H9 (cell line): Measurements from ENCODE around the gene PPBP. TPM values are rescaled to one million over a fixed set of nuclear protein-coding genes. Genes with fewer than 3 reads are reported as not detected.

ENCODE experiments used
- DNase-seq: peaks from one replicate; pipeline ENCODE4 v3.0.0-alpha.2; 2017
- H2AFZ ChIP-seq: one replicate; pipeline ENCODE4 v1.6.1; 2013; ENCODE audit warnings: mild to moderate bottlenecking, low read length, control low read depth, moderate library complexity
- H2AK5ac ChIP-seq: 2 replicates; pipeline ENCODE4 v1.6.1; 2013; ENCODE audit warnings: low read length, control low read depth, mixed read lengths; ENCODE audit not compliant: insufficient read length
- H2BK120ac ChIP-seq: one replicate; pipeline ENCODE4 v1.6.1; 2013; ENCODE audit warnings: low read depth, mild to moderate bottlenecking, low read length, control low read depth, inconsistent platforms; ENCODE audit not compliant: poor library complexity, severe bottlenecking
- H2BK12ac ChIP-seq: 2 replicates; pipeline ENCODE4 v1.6.1; 2013; ENCODE audit warnings: low read length, control low read depth, mixed read lengths, low read depth; ENCODE audit not compliant: insufficient read length
- H2BK15ac ChIP-seq: 2 replicates; pipeline ENCODE4 v1.6.1; 2013; ENCODE audit warnings: low read depth, low read length, control low read depth
- H2BK20ac ChIP-seq: one replicate; pipeline ENCODE4 v1.6.1; 2013; ENCODE audit warnings: low read depth, mild to moderate bottlenecking, low read length, control low read depth, inconsistent platforms; ENCODE audit not compliant: poor library complexity, severe bottlenecking
- H2BK5ac ChIP-seq: 2 replicates; pipeline ENCODE4 v1.6.1; 2013; ENCODE audit warnings: low read length, control low read depth, mixed read lengths; ENCODE audit not compliant: insufficient read length
- H3K14ac ChIP-seq: 2 replicates; pipeline ENCODE4 v1.6.1; 2013; ENCODE audit warnings: low read length, control low read depth; ENCODE audit not compliant: insufficient read depth
- H3K18ac ChIP-seq: 2 replicates; pipeline ENCODE4 v1.6.1; 2013; ENCODE audit warnings: low read depth, mild to moderate bottlenecking, mixed read lengths, low read length, control low read depth; ENCODE audit not compliant: insufficient read length
- H3K23ac ChIP-seq: 2 replicates; pipeline ENCODE4 v1.6.1; 2013; ENCODE audit warnings: low read length, control low read depth, mixed read lengths, low read depth; ENCODE audit not compliant: insufficient read length
- H3K23me2 ChIP-seq: 2 replicates; pipeline ENCODE4 v1.6.1; 2013; ENCODE audit warnings: low read depth, mild to moderate bottlenecking, mixed read lengths, low read length, control low read depth; ENCODE audit not compliant: insufficient read length, poor library complexity, severe bottlenecking
- H3K27ac ChIP-seq: 2 replicates; pipeline ENCODE4 v1.5.1; 2013; ENCODE audit warnings: low read length, control low read depth, mixed read lengths, low read depth; ENCODE audit not compliant: insufficient read length
- H3K27me3 ChIP-seq: 2 replicates; pipeline ENCODE4 v1.6.1; 2013; ENCODE audit warnings: low read length, control low read depth, inconsistent platforms; ENCODE audit not compliant: insufficient read depth
- H3K4ac ChIP-seq: 2 replicates; pipeline ENCODE4 v1.6.1; 2013; ENCODE audit warnings: low read depth, mild to moderate bottlenecking, control low read depth, inconsistent platforms, low read length, moderate library complexity
- H3K4me1 ChIP-seq: 2 replicates; pipeline ENCODE4 v1.6.1; 2013; ENCODE audit warnings: low read length, control low read depth, inconsistent platforms; ENCODE audit not compliant: insufficient read depth
- H3K4me2 ChIP-seq: 2 replicates; pipeline ENCODE4 v1.6.1; 2013; ENCODE audit warnings: low read length, control low read depth, mixed read lengths; ENCODE audit not compliant: insufficient read length, insufficient read depth
- H3K56ac ChIP-seq: 2 replicates; pipeline ENCODE4 v1.6.1; 2013; ENCODE audit warnings: low read depth, mild to moderate bottlenecking, mixed read lengths, low read length, control low read depth; ENCODE audit not compliant: insufficient read length
- H3K79me1 ChIP-seq: 2 replicates; pipeline ENCODE4 v1.6.1; 2013; ENCODE audit warnings: low read depth, mild to moderate bottlenecking, moderate library complexity, low read length, control low read depth, inconsistent platforms; ENCODE audit not compliant: insufficient read depth, poor library complexity, severe bottlenecking
- H3K79me2 ChIP-seq: 2 replicates; pipeline ENCODE4 v1.6.1; 2013; ENCODE audit warnings: low read length, control low read depth, inconsistent platforms; ENCODE audit not compliant: insufficient read depth
- H3K9ac ChIP-seq: 2 replicates; pipeline ENCODE4 v1.6.1; 2013; ENCODE audit warnings: low read length, control low read depth, mixed read lengths; ENCODE audit not compliant: insufficient read length; ENCODE audit errors: extremely low read depth
- H3K9me3 ChIP-seq: one replicate; pipeline ENCODE4 v1.6.1; 2013; ENCODE audit warnings: low read depth, low read length, inconsistent platforms; ENCODE audit not compliant: control insufficient read depth
- H3T11ph ChIP-seq: one replicate; pipeline ENCODE4 v1.6.1; 2013; ENCODE audit warnings: mild to moderate bottlenecking, low read length, control low read depth, inconsistent platforms
- H4K20me1 ChIP-seq: one replicate; pipeline ENCODE4 v1.6.1; 2013; ENCODE audit not compliant: control insufficient read depth, insufficient read length, insufficient read depth
- H4K5ac ChIP-seq: 2 replicates; pipeline ENCODE4 v1.6.1; 2013; ENCODE audit warnings: low read depth, mild to moderate bottlenecking, mixed read lengths, low read length, control low read depth; ENCODE audit not compliant: insufficient read length
- H4K8ac ChIP-seq: replicated peaks from 2 replicates; pipeline ENCODE4 v1.6.1; 2013; ENCODE audit warnings: low read length, control low read depth, mixed read lengths, low read depth; ENCODE audit not compliant: insufficient read length
- H4K91ac ChIP-seq: 2 replicates; pipeline ENCODE4 v1.6.1; 2013; ENCODE audit warnings: low read depth, mild to moderate bottlenecking, moderate library complexity, mixed read lengths, low read length, control low read depth; ENCODE audit not compliant: insufficient read length
- H3K27ac Mint-ChIP-seq, 3 experiments: 2 replicates in 2 of 3; 3 replicates in 1 of 3; pipeline ENCODE4 v1.8.0; 2020 to 2021; ENCODE audit warnings: mixed read lengths in 3 of 3, mild to moderate bottlenecking in 1 of 3, moderate library complexity in 1 of 3
- H3K27me3 Mint-ChIP-seq: 2 replicates; pipeline ENCODE4 v1.8.0; 2021; ENCODE audit warnings: low read depth, mild to moderate bottlenecking, moderate library complexity, mixed read lengths
- H3K36me3 Mint-ChIP-seq, 3 experiments: 2 replicates in 2 of 3; 3 replicates in 1 of 3; pipeline ENCODE4 v1.8.0; 2020 to 2021; ENCODE audit warnings: low read depth in 3 of 3, mixed read lengths in 3 of 3; ENCODE audit not compliant: insufficient read depth in 1 of 3
- H3K4me1 Mint-ChIP-seq, 2 experiments: 2 replicates each; pipeline ENCODE4 v1.8.0; 2020; ENCODE audit warnings: mixed read lengths in 2 of 2
- H3K4me3 Mint-ChIP-seq, 2 experiments: 2 replicates in 1 of 2; 3 replicates in 1 of 2; pipeline ENCODE4 v1.8.0; 2020 to 2021; ENCODE audit warnings: mild to moderate bottlenecking in 2 of 2, mixed read lengths in 2 of 2, moderate library complexity in 1 of 2
- H3K9me3 Mint-ChIP-seq, 2 experiments: 2 replicates in 1 of 2; 3 replicates in 1 of 2; pipeline ENCODE4 v1.8.0; 2020; ENCODE audit warnings: mild to moderate bottlenecking in 2 of 2, mixed read lengths in 2 of 2, moderate library complexity in 1 of 2
- WGBS: extraction: QIAGEN DNeasy Blood & Tissue Kit; methylation state at CpG from one replicate; pipeline ENCODE4 v1.1.7; 2013; ENCODE audit warnings: missing lambda C conversion rate, low lambda C conversion rate, mixed read lengths; ENCODE audit not compliant: insufficient read length; ENCODE audit errors: extremely low coverage; 5-methylcytosine and 5-hydroxymethylcytosine counted together
- total RNA-seq: library from RNA; stranded (reverse); gene quantifications from 2 replicates; pipeline ENCODE4 v1.2.1, GENCODE V29; 2021
- TF ChIP-seq, protein P1 (sequence below): fragments of 200-600 bp; sonication (generic); conservative IDR thresholded peaks from 3 replicates; pipeline ENCODE4 v1.8.0; 2021; ENCODE audit warnings: antibody characterized with exemption, mild to moderate bottlenecking

The PPBP gene
- total RNA-seq, 1 experiment from 2014 or later = 0.33 TPM

DNA sequence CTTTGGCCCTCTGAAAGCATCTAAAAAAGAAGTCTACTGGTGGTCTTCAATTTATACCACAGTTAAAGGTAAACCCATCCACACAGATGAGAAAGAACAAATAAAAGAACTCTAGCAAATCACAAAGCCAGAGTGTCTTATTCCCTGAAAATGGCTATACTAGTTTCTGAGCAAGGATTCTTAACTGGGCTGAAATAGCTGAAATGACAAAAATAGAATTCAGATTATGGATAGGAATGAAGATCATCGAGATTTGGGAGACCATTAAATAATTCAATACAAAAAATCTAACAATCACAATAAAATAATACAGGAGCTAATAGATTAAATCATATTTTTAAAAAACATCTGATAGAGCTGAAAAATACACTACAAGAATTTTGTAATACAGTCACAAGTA, 18.0 kb downstream of the PPBP start:
- Mint-ChIP-seq H3K4me1 (0 out of 4 replicates have a peak, but pooled peaks cover 0 to under 1% of the 10 kb centered on the region in 2 experiments), H3K36me3 (peaks cover 13 to 26% (median 16%) of the 10 kb centered on the region in 3 experiments), H3K27ac (no peak overlapping the region), H3K27me3 (peaks cover 4% of the 10 kb centered on the region; the same call in 1 of the 2 replicates), H3K9me3 (peaks cover 25 to 34% of the 10 kb centered on the region in 2 experiments), H3K4me3 (no peak overlapping the region)
- no peaks in the 10 kb centered on the region for H3K79me2 ChIP-seq
- no peak overlapping the region for H3K4ac ChIP-seq
- no peak overlapping the region for H2BK20ac ChIP-seq
- no peak overlapping the region for H2BK5ac ChIP-seq
- no peak overlapping the region for H3K23ac ChIP-seq
- H3K4me2 ChIP-seq = no peak overlapping the region
- no peak overlapping the region for H4K5ac ChIP-seq
- H3T11ph ChIP-seq = no peak overlapping the region
- H2AFZ ChIP-seq = no peak overlapping the region
- H3K18ac ChIP-seq = no peak overlapping the region
- no peaks in the 10 kb centered on the region for H3K9me3 ChIP-seq
- H3K79me1 ChIP-seq = no peaks in the 10 kb centered on the region
- no peak overlapping the region for H4K91ac ChIP-seq
- H3K9ac ChIP-seq = no peak overlapping the region
- no peak overlapping the region for H2BK120ac ChIP-seq
- H2BK12ac ChIP-seq = no peak overlapping the region
- H4K20me1 ChIP-seq = no peaks in the 10 kb centered on the region
- H3K23me2 ChIP-seq = no peaks in the 10 kb centered on the region
- H3K56ac ChIP-seq = no peak overlapping the region
- no peak overlapping the region for H3K14ac ChIP-seq
- H3K4me1 ChIP-seq = no peaks in the 10 kb centered on the region
- H2AK5ac ChIP-seq = no peak overlapping the region
- no peak for DNase-seq
- no peaks in the 10 kb centered on the region for H3K27me3 ChIP-seq
- H3K27ac ChIP-seq = no peak overlapping the region
- no peak overlapping the region for H4K8ac ChIP-seq
- TF ChIP-seq, protein P1, sequence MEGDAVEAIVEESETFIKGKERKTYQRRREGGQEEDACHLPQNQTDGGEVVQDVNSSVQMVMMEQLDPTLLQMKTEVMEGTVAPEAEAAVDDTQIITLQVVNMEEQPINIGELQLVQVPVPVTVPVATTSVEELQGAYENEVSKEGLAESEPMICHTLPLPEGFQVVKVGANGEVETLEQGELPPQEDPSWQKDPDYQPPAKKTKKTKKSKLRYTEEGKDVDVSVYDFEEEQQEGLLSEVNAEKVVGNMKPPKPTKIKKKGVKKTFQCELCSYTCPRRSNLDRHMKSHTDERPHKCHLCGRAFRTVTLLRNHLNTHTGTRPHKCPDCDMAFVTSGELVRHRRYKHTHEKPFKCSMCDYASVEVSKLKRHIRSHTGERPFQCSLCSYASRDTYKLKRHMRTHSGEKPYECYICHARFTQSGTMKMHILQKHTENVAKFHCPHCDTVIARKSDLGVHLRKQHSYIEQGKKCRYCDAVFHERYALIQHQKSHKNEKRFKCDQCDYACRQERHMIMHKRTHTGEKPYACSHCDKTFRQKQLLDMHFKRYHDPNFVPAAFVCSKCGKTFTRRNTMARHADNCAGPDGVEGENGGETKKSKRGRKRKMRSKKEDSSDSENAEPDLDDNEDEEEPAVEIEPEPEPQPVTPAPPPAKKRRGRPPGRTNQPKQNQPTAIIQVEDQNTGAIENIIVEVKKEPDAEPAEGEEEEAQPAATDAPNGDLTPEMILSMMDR = no peak
- no CpG with 5 or more reads among the region's 1 CpG for WGBS
- H2BK15ac ChIP-seq = no peak overlapping the region
